ENCODE data around the gene ULBP2.

DNA sequence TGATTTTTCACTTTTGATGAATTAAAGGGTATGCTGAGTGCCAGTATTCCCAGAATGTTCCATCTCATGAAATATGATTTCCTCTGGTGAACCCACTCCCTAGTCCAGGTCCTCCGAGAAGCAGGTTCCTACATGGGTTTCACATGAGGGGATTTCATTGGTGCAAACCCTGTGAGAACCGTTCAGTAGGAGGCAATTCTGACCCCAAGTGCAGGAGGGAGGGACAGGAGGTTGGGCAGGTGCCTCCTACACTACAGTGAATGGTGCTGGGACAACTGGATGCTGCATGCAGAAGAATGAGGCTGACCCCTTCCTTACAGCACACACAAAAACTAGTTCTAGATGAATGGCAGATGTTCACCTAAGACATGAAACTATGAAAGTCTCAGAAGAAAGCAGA, 5.1 kb upstream of the ULBP2 start:
- no peak for TF ChIP-seq EZH2 (IDR thresholded peaks at IDR 0.05; ENCODE audit: low read depth)
- TF ChIP-seq, protein P1, sequence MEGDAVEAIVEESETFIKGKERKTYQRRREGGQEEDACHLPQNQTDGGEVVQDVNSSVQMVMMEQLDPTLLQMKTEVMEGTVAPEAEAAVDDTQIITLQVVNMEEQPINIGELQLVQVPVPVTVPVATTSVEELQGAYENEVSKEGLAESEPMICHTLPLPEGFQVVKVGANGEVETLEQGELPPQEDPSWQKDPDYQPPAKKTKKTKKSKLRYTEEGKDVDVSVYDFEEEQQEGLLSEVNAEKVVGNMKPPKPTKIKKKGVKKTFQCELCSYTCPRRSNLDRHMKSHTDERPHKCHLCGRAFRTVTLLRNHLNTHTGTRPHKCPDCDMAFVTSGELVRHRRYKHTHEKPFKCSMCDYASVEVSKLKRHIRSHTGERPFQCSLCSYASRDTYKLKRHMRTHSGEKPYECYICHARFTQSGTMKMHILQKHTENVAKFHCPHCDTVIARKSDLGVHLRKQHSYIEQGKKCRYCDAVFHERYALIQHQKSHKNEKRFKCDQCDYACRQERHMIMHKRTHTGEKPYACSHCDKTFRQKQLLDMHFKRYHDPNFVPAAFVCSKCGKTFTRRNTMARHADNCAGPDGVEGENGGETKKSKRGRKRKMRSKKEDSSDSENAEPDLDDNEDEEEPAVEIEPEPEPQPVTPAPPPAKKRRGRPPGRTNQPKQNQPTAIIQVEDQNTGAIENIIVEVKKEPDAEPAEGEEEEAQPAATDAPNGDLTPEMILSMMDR (conservative IDR thresholded peaks at IDR 0.05), result no peak

Data from PC-9 (cell line).